ENCODE results near the gene NUBP2. TPM values are rescaled to one million over a fixed set of nuclear protein-coding genes. Genes with fewer than 3 reads are reported as not detected.
"Not testable (repeated sequence)": the region's sequence is repeated elsewhere in the genome, so short reads cannot be mapped to it uniquely, and the experiment has no call there.

Gene NUBP2
- polyA plus RNA-seq, 1 donor = 48.7 TPM

DNA sequence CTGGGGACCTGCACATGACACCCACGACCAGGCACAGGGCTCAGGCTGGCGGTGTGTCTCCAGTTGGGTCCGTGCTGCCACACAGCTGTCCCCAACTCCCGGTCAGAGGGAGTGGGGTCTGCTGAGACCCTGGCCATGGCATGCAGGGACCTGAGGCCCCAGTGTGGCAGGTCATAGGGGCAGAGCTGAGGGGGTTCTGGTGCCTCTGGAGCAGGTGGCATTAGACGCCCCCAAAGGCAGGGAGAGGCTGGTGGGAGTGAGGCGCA is 4.2 kb downstream of the NUBP2 start:
- no peak for DNase-seq

DNA sequence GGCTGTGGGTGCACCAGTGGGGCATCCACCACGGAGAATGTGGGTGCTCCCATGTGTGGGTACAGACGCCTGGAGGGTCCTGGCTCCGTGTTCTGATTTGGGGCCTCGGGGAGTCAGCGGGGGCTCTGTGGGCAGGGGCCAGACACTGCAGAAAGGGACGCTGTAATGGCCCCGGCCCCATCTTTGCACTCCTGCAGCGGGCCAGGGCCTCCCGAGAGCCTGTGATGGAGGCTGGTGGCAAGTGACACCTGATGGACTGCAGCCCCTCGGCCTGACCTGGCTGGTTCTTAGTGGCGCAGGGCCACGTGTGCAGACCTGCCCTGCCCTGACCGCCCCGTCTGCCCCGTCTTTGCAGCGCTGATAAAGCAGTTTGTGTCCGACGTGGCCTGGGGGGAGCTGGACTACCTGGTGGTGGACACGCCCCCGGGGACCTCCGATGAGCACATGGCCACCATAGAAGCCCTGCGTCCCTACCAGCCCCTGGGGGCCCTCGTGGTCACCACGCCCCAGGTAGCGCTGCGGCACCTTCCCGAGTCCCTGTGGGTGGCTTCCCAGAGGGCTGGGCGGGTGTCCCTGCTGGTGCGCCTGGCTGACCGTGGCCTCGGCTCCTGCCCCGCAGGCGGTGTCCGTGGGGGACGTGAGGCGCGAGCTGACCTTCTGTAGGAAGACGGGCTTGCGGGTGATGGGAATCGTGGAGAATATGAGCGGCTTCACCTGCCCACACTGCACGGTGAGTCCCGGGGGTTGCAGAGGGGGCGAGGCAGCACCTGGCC is 4.7 kb downstream of the NUBP2 start:
- no peak for DNase-seq

DNA sequence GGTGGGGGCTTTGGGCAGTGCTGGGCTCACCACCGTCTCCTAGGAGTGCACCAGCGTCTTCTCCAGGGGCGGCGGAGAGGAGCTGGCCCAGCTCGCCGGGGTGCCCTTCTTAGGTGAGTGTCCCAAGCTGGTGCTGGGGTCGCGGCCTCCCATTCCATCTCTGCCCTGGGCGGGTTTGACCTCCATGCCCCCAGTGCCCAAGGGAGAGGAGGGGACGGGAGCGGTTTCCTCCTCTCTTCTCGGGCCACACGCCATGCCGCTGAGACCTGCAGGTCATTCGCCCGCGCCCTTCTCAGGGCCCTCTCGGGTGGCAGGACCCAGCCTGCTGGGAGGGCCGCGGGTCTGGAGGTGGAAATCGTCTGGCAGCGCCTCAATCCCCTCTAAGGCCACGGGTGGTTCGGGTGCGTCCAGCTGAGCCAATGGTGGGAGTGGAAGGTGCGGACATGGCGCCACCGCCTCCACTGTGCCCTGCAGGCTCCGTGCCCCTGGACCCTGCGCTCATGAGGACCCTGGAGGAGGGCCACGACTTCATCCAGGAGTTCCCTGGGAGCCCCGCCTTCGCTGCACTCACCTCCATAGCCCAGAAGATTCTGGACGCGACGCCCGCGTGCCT is 5.4 kb downstream of the NUBP2 start:
- no peak for DNase-seq

DNA sequence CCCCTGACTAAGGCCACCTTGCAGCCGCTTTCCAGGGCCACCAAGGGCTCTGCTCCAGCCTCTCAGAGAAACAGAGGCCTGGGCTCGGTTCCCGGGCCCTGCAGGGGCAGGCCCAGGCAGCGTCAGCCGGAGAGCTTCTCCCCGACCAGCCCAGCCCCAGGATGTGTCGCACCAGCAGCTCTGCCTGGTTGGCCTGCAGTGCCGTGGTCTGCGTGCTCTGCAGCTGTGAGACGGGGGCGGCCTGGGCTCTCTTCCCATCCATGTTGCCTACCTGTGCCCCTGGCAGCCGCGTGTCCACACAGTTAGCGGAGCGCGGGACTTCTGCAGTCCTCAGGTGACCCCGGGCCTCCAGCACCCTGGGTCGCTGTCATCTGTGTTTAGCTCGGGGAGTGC is 5.9 kb downstream of the NUBP2 start:
- no peak for DNase-seq

DNA sequence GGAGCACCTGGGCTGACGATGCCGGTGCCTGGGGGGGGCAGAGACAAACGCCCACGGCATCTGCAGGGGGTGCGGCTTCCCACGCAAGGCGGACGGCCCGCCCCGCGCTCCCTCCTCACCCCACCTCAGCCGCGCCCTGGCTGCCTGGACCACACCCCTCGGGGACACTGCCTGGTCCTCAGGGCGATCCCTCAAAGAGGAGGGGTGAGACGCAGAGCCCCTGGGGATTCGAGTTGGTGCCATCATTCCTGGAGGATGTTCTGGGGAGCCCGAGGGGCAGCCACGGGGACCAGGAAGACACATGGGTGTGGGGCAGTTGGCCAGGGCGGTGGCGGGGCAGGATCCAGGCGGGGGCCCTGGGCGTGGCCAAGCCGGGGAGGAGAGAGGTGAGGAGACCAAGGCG is 6.9 kb downstream of the NUBP2 start:
- no peak for DNase-seq

DNA sequence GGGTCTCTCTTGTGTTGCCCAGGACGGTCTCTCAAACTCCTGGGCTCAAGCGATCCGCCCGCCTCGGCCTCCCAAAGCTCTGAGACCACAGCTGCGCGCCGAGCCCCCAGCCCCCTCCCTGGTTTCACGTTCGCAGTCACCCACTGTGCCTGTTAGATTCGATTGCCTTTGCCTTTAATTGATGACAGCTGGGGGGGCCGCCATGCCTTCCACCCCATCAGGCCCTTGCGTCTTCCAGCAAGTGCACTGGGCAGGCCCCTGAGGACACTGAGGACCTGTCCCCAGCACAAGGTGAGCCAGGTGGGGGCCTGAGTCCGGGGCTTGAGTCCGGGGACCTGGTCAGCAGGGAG is 7.5 kb downstream of the NUBP2 start:
- no peak for DNase-seq

DNA sequence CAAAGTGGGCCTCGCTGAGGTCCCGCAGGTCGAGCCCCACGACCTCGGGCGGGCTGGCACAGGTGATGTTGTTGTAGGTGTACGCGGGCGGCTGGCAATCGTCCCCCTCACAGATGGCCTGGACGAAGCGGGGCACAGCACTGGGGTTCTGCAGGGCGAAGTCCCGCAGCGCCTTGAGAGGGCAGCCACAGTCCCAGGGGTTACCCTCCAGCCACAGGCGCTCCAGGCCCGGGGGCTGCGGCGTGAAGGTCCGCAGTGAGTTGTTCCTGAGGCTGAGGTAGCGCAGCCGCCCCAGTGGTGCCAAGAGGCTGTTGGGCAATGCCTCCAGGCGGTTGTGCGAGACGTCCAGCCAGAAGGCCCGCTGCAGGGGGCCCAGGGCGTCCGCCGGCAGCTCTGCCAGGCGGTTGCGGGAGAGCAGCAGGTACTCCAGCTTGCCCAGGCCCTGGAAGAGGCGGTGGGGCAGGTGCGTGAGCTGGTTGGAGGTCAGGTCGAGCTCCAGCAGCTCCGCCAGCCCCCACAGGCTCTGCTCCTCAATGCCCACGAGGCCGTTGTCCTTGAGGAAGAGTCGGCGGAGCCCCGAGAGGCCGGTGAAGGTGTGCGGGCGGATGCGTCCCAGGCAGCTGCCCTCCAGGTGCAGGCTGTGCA is 8.0 kb downstream of the NUBP2 start:
- DNase-seq = no peak

DNA sequence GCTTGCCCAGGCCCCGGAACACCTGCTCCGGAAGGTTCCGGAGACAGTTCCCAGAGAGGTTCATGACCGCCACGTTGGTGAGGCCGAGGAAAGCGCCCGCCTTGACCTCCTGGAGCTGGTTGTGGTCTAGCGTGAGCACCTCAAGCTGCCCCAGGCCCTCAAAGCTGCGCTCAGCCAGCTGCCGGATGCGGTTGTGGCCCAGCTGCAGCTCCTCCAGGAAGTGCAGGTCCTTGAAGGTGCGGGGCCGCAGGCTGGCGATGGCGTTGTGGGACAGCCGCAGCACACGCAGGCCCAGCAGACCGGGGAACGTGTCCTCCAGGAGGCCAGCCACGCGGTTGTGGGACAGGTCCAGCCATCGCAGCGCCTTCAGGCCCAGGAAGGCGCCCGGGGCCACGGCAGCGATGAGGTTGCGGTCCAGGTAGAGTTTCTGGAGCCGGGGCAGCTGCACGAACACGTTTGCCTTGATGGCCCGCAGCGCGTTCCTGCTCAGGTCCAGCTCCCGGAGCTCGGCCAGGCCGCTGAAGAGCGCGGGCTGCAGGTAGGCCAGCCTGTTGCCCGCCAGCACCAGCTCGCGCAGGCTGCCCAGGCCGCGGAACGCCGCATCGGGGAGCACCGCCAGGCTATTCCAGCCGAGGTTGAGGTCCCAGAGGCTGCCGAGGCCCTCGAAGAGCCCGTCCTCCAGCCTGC is 8.6 kb downstream of the NUBP2 start:
- DNase-seq = no peak

DNA sequence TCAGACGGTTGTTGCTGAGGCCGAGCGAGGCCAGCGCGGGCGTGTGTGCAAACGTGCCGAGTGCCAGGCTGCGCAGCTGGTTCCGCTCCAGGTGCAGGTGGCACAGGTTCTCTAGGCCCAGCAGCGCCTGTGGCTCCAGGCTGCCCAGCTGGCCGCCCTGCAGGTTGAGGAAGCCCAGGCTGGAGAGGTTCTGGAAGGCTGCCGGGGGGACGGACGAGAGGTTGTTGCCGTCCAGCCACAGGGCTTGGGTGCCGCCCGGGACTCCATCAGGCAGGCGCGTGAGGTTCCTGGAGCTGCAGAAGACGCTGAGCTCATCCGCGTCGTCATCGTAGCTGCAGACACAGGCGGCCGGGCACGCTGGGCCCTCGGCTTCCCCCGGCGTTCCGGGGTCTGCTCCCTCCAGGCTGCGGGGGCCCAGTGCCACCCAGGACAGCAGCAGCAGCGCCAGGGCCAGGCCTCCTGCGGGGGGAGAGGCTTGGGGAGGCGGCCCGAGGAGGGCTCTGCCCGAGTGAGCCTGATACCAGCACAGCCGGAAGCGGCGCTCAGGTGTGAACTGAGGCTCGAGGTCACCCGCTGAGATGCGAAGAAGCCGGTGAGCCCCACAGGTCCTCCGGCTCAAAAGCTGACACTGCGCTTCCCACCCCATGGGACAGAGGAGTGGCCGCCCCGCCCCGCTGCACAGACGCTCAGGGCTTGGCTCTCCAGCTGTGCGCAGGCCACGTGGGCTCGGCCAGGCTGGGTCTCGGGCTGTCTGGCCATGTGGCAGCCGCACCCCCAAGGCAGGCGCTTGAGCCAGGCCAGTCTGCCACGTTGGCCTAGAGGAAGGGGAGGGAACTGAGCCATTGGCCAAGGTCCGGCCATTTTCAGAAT is 9.4 kb downstream of the NUBP2 start:
- DNase-seq = no peak

DNA sequence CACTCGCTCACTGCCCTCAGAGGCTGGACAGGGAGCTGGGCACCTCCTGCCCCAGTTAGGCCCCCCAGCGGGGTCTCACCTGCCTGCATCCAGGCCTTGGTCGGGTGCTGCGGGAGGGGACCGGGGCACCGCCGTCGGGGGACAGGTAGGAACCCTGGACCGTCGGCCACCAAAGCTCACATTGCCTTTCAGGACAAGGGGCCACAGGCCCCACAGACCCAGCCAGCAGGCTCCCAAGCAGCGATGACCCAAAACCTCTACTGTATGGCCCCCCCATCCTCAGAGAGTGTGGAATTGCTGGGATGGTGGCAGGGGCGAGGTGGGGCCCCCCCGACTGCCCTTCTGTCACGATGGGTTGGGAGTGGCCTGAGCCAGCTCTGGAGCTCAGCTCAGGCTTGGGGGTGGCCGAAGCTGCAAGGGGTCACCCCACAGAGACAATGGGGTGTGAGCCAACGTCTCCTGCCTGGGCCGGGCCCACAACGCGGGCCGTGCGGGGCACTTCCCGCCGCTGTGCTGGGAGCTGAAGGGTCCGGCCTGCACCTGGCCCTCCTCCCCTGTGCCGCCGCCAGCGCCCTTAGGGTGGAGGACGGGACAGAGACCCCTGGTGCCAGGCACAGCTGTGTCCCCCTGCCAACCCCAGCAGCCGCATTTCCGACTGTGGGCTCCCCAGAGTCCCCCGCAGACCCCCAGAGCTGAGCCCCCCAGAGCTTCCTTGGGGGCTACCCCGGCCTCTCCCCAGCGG is 10.2 kb downstream of the NUBP2 start:
- DNase-seq = no peak

DNA sequence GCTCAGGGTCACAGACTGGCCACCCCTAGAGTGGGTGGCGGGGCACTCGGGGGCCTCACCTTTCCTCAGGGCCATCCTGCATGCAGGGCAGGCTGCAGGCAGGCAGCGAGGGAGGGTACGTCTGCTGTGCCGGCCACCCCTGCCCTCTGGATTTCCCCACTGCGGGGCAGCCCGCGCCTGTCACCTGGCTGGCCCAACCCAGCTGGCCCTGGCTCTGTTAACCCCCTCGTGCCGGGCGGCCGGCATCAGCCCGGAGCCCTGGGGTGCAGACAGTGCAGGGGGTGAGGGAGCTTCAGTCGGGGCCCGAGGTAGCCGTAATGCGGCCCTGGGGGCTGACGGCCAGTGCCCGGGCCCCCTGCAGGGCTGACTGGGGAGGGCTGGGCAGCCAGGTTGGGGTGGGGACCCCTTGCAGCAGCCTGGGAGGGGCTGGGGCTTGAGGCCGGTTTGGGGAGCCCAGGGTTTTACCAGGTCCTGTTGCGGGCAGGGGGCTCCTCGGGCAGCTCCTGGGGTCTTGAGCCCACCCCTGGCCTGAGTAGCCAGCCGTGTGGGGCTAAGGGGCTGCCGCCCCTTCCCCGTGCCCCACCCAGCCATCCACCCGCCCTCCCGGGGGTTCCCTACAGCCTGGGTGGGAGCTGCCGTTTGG is 10.9 kb downstream of the NUBP2 start, which contains the start of gene IGFALS:
IGFALS (minus strand) TSS at position 128 of the 643 bp plus-strand sequence; CDS start at position 75, 53 bp downstream.
- DNase-seq = no peak

DNA sequence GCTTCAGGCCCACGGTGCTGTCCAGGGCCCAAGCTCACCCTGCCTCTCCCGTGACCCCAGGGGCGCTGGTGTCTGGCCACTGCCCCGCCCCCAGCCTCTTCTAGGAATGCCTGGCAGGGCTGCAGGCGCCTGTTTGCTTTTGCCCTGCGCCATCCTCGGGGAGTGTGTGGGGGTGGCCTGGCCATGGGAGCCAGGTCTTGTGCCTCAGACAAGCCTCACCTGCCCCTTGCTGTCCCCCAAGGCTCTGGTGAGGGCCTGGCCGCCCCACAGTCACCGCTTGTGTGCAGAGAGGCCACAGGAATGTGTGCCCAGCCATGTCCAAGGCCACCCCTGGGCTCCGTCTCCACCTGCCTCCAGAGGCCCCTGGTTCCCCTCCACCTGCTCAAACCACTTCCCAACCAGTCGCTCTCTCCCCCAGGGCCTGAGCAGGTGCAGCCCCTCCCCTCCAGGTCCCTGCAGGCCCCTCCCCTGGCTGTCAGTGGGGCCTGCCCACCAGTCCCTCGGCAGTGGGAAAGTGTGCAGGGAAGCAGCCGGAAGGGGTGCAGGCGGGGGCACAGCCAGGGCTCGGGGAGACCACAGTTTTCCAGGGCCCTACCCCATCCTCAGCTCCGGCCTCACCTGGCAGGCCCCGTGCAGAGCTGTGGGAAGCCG is 11.6 kb downstream of the NUBP2 start:
- DNase-seq = no peak

DNA sequence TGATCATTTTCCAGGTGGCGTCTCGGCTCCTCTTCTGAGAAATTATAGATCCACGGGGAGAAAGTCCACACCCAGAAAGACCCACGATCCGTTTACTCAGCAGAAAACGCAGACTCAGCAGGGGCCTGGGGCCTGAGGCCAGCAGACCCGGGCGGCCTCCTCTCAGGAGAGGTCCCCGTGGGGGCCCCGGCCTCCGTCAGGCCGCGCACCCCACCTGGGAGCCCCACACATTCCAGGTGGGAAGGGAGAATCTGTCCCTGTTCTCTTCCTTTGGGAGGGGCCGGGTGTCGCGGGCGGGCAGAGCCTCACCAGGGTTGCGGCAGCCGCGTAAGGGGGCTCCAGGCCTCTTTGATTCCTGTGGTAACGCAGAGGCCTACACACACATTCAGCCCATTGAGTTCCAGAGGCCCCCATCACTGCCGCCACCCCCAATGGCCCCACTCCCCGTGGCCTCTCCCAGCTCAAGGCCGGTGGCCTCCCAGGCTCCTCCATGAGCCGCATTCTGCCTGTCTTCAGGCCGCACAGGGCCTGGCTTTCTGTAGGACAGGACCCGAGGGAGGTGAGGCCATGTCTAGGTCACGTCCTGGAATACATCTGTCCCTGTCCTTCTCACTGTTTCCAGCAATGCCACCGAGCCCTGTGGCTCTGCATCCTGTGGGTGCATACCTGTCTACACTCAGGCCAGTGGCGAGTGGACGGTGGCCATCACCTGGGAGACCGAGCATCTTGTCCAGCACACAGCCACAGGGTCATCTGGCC is 12.3 kb downstream of the NUBP2 start:
- no peak for DNase-seq

DNA sequence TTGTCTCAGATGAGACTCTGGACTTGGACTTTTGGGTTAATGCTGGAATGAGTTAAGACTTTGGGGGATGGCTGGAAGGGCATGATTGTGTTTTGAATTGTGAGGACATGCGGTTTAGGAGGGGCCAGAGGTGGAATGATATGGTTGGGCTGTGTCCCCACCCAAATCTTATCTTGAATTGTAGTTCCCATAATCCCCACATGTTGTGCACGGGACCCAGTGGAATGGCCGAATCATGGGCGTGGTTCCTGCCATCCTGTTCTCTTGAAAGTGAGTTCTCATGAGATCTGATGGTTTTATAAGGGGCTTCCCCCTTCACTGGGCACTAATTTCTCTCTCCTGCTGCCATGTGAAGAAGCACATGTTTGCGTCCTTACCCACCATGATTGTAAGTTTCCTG is 16.5 kb downstream of the NUBP2 start:
- not testable (repeated sequence) for DNase-seq

DNA sequence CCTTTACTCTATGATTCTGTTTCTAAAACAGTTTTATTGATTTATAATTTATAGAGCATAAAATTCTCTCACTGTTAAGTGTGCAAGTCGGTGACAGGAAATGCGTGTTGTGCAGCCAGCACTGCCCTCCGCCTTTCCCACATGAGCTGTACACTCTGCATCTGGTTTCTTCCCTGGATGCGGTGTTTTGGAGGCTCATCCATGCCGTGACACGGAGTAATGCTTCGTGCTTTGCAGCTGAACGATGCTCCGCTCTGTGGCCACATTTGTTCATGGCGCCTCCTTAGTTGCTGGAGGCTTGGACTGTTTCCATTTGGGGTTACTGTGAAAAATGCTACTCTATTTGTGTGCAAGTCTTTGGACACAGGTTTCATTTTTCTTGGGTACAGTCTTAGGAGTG is 17.9 kb downstream of the NUBP2 start:
- DNase-seq = no peak

DNA sequence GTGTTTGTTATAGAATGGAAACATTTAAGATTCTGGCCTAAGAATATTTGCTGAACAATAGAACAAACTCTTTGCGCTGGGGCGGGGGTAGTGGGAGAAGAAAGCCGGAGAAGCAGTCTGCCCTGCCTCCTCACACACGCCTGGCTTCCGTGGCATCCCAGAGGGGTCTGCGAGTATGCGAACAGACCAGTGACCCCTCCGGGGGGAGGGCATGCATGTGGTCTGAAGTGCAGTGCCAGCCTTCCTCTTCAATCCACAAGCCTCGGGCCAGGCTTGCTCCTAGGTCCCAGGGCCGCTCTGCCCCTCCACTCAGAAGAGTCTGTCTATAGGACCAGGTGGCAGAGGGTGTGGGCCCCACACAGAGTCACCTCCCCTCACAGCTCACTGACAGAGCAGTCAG is 24.9 kb downstream of the NUBP2 start:
- DNase-seq = no peak

DNA sequence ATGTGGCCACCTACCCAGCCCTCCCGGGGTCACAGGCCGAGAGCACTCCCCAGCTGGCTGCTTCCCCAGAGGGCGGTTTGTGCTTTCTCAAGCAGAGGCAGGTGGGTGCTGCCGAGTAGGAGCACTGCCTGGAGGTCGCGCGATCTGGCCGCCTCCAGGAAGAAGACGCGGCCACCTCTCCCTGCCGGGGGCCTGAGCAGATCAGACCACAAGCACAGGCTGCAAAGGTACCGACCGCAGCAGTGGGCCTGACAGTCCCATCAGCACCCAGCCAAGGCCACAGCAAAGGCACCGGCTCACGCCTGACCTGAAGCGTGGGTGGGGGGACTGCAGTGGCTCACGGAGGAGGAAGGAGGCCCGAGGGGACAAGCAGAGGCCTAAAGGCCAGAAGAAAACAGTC is 25.9 kb downstream of the NUBP2 start:
- DNase-seq = no peak

DNA sequence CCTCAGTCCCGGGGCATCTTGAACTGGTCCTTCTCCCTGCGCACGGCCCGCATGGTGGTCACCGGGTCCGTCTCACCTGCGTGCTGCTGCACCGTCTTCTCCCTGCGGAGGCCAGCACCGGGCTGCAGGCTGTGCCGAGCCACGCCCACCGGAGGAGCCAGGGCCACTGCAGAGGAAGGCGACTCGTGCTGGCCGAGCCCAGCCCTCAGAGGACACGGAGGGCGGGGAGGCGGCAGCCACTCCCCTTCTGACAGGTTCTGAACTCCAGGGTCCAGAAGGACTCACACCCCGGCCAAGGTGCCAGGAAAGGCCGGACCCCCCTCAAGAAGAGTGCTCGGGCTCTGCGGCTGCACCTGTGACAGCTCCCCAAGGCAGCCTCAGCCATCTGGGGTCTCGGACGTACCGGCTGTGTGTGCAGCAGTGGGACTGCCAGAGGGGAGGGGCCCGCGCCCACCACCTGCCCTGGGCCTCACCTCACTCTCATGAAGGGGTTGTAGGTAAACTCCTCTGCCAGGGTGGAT is 26.6 kb downstream of the NUBP2 start:
- DNase-seq = no peak

DNA sequence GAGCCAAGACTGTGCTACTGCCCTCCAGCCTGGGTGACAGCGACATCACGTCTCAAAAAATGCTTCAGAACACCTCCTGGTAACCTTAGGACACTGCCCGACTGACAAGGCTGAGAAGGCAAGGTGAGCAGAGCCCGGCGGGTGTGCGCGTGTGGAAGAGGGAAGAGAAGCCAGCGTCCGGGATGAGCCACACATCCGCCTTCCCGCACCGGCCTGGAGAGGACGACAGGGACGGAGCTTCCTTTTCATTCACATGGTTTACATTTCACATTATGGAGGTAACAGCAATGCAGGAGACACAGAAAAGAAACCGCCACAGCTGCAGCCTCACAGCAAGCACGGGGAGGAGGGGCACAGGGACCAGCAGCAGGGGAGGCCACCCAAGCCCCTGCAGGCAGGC is 27.3 kb downstream of the NUBP2 start:
- no peak for DNase-seq

DNA sequence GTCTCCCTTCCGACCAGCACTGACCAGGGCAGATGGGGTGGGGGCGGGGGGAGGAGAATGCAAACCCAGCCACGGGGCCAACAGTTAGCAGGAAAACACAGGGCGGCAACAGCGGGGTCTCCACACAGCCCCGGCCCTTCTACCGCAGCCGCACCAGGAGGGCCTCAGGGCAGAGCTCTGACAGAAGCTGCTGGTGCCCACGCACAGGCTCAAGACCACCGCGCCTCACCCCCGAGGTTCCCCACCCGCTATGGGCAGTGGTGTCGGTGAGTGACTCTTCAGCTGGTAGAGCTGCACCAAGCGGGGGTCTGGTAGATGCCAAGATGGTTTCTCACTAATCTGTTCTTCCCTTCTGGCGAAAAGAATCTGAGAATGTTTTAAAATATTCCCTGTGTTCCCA is 27.8 kb downstream of the NUBP2 start:
- no peak for DNase-seq
